HG03439 (cell line): ENCODE data around the gene ACSM2B.
"Not testable (repeated sequence)": the region's sequence is repeated elsewhere in the genome, so short reads cannot be mapped to it uniquely, and the experiment has no call there.

Source experiments
- ATAC-seq: cut with Tn5 transposase; IDR thresholded peaks from one replicate; pipeline ENCODE4 v1.9.1; 2021; ENCODE audit warnings: mild to moderate bottlenecking, moderate library complexity; ENCODE audit not compliant: unreplicated experiment

The ACSM2B gene

DNA sequence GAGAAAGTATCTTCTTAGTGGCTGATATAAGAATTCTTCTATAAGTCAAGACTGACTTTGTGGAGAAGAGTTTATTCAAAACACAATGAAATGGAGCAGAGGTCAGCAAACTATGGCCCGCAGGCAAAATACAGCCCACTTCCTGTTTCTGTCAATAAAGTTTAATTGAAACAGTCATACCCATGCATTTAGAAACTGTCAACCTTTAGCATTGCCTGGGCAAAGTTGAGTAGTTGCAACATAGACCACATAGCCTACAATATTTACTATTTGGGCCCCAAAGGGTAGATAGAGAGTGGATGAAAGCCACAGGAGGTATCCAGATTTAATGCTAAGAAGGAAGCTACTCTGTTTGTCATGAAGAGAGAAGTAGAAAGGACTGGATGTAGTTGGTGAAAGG lies 38.0 kb downstream of the ACSM2B start:
- ATAC-seq: no peak

DNA sequence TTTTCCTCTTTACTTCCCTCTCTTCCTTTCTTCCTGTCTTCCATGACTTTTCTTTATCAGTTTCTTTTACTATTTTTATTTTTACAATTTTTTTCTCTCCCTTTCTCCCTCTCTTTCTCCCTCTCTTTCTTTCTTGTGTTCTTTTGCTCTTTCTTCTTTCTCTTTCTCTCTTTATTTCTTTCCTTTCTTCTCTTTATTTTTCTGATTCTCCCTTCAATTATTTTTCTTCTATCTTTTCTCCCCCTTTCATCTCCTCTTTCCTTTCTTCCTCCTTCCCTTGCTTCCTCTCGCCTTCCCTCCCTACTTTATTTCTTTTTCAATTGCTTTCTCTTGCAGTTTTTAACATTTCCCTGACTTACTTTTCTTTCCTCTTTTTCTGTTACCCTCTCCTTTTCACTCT lies 39.5 kb downstream of the ACSM2B start:
- not testable (repeated sequence) for ATAC-seq

DNA sequence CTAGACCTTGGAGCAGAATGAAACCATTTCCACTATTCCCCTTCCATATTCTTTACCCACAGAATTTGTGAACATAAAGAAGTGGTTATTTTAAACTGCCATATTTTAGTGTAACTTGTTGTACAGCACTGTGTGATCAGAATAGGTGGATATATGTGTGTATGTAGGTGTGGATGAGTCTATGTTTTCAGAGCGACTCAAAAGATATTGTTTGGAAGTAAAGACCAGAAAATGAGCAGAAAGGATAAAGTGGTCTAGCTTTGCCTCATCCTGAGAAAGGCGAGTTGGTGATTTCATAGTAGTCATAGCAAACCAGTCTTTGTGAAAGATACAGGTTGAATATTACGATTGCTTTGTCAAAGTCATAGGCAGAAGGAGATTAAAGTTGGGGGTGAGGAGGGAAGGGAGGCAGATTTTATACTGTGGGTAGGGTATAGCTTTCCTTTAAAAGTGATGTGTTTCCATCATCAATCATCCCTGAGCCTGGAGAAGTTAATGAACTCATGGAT lies 43.8 kb downstream of the ACSM2B start:
- ATAC-seq: not testable (repeated sequence)

DNA sequence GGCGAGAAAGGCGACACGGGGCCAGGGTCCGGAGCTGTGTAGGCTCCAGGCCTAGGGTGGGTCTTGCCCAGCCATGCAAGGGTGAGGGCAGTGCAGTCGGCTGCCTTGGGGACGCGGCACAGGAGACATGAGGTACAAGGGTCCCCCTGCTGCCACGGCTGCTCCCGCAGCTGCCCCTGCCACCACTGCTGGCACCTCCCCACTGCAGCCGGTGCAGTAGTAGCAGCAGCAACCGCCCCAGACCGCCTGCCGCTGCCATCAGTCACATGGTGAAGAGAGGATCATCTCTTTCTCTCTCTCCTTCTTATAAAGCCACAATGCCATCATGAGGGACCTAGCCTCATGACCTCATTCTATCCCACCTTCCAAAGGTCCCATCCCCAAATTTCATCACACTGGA lies 44.4 kb downstream of the ACSM2B start:
- not testable (repeated sequence) for ATAC-seq

DNA sequence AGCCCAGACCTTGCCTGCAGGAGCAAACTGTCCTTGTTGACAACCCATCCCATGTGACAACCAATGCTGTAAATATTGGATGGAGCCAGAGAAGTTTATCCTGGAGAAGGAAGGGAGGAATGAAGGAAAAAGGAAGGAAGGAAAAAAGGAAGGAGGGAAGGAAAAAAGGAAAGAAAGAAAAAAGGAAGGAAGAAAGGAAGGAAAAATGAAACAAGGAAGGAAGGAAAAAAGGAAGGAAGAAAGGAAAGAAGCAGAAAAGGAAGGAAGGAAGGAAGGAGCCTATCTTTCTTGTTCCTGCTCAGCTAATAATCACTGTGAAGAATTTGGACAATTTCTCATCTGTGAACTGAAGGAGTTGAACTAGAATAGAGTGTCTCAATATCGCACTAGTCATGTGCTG lies 56.1 kb downstream of the ACSM2B start:
- ATAC-seq: no peak

DNA sequence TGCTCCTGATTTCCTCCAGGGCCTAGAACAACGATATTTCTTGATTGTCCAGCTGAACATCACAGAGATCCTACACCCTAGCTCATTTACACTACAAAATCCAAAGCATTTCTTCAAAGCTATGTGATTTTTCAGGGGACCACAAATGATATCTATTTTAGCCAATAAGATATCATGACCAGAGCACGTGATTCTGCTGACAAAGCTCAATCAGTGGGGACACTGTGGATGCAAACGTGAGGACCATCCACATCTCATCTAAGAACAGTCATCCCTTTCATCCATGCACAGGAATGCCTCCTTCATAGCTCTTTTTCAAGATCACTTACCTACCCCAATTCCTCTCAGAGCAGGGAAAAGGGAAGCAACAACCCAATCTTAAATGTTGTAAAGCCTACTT lies 56.9 kb downstream of the ACSM2B start:
- ATAC-seq: no peak

DNA sequence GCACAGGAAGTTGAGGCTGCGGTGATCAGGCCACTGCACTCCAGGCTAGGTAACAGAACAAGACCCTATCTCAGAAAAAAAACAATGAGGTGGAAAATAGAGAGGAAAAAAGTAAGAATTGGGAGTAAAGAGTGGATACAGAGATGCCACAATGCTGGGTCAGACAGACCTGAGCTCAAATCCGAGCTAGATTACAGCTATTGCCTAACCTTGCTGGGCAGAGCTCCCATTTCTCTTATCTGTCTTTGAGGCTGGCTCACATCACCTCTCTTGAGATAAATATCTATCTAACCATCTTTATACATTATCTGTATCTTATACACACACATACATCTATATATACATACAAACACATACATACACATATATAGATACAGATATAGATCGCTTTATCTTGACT lies 59.0 kb downstream of the ACSM2B start:
- ATAC-seq: no peak

DNA sequence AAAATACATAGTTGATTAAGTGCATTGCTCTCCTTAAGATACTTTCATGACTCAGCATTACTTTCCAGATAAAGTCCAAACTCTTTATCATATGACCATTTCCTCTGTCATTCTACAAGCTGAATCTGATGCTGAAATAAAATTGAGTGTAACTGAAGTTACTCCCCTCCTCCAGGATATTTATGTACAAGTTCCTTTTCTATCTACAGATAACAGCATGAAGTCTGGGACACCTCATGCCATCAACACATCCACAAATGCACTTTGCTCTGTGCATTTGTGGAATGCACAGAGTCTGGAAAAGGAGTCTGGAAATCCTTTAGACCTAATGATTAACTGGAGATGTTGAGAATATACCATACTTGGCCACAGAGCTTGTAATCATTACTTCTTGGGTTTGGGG lies 60.5 kb downstream of the ACSM2B start:
- no peak for ATAC-seq

DNA sequence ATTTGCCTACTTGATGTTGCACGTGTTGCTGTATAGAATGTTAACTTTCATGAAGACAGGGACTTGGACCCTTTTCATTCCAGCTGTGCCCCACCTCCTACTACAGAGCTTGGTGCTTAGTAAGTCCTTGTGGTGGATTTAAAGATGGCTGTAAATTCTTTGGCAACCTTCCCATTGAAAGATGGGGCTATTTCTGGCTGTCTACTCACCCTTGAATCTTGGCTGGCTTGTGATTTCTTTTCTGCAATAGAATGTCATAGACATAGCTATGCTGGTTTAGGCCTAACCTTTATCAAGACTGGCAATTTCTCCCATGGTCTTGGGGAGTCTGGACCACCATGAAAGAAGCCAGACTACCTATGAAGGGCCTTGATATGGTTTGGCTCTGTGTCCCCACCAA lies 65.8 kb downstream of the ACSM2B start:
- no peak for ATAC-seq

DNA sequence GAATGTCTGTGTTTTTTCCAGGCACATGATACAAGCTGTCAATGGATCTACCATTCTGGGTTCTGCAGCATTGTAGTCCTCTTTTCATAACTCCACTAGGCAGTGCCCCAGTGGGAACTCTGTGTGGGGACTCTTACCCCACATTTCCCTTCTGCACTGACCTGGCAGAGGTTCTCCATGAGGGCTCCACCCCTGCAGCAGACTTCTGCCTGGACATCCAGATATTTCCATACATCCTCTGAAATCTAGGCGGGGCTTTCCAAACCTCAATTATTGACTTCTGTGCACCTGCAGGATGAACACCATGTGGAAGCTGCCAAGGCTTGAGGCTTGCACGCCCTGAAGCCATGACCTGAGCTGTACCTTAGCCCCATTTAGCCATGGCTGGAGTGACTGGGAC lies 68.9 kb downstream of the ACSM2B start:
- no peak for ATAC-seq

DNA sequence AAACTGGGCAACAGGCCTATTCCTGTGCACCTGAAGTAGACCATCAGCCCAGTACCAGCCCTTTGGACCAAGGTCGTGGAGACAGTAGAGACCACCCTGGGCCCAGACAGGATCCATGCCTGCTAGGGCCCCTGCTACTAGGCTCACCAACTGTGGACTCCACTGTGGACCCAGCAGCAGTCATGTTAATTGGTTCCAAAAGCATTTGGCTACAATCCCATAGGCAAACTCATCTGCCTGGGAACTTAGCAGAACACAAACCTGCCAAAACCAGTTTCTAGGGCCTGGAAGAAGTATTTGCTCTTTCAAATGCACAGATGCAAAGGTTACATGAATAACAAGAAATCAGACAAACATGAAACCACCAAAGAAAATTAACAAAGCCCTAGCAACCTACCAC lies 71.7 kb downstream of the ACSM2B start:
- ATAC-seq: no peak

DNA sequence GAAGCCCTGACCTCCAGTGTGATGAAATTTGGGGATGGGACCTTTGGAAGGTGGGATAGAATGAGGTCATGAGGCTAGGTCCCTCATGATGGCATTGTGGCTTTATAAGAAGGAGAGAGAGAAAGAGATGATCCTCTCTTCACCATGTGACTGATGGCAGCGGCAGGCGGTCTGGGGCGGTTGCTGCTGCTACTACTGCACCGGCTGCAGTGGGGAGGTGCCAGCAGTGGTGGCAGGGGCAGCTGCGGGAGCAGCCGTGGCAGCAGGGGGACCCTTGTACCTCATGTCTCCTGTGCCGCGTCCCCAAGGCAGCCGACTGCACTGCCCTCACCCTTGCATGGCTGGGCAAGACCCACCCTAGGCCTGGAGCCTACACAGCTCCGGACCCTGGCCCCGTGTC lies 84.7 kb downstream of the ACSM2B start:
- not testable (repeated sequence) for ATAC-seq

DNA sequence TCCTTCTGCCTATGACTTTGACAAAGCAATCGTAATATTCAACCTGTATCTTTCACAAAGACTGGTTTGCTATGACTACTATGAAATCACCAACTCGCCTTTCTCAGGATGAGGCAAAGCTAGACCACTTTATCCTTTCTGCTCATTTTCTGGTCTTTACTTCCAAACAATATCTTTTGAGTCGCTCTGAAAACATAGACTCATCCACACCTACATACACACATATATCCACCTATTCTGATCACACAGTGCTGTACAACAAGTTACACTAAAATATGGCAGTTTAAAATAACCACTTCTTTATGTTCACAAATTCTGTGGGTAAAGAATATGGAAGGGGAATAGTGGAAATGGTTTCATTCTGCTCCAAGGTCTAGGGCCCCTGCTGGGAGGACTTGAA lies 85.2 kb downstream of the ACSM2B start:
- not testable (repeated sequence) for ATAC-seq
